OCI-LY3 (cell line): ENCODE results near the gene CEACAM20.
"Not testable (repeated sequence)": the region's sequence is repeated elsewhere in the genome, so short reads cannot be mapped to it uniquely, and the experiment has no call there.

Experiments used
- H2AFZ ChIP-seq: fragments of 200-600, 300-600 bp; shearing (Covaris generic); 2 replicates; pipeline ENCODE4 v1.6.0; 2014; ENCODE audit warnings: antibody characterized with exemption, low read depth, low read length
- H3K27ac ChIP-seq: fragments of 200-600, 300-600 bp; sonication (generic); 2 replicates; pipeline ENCODE4 v1.5.1; 2014; ENCODE audit warnings: mild to moderate bottlenecking, low read length, moderate library complexity, mixed read lengths
- H3K27me3 ChIP-seq: fragments of 200-600, 300-600 bp; sonication (generic); 2 replicates; pipeline ENCODE4 v1.6.1; 2014; ENCODE audit warnings: low read depth, low read length, mixed read lengths
- H3K36me3 ChIP-seq: fragments of 200-600, 300-600 bp; sonication (generic); replicated peaks from 2 replicates; pipeline ENCODE3; 2014; ENCODE audit warnings: low read depth, low read length, mixed read lengths
- H3K4me1 ChIP-seq: fragments of 300-600, 200-600 bp; sonication (generic); 2 replicates; pipeline ENCODE4 v1.6.1; 2014; ENCODE audit warnings: low read length, mixed read lengths
- H3K4me2 ChIP-seq: fragments of 200-600, 300-600 bp; sonication (generic); 2 replicates; pipeline ENCODE4 v1.6.1; 2014; ENCODE audit warnings: low read length, mixed read lengths
- H3K4me3 ChIP-seq: fragments of 300-600, 200-600 bp; sonication (generic); 2 replicates; pipeline ENCODE4 v1.5.1; 2014; ENCODE audit warnings: antibody characterized with exemption, mild to moderate bottlenecking, low read length, moderate library complexity
- H3K79me2 ChIP-seq: fragments of 300-600, 200-600 bp; shearing (Covaris generic); 2 replicates; pipeline ENCODE4 v1.6.1; 2014; ENCODE audit warnings: mild to moderate bottlenecking, low read length, mixed read lengths
- H3K9ac ChIP-seq: fragments of 300-600, 200-600 bp; shearing (Covaris generic); 2 replicates; pipeline ENCODE4 v1.6.0; 2014; ENCODE audit warnings: mild to moderate bottlenecking, low read length, moderate library complexity
- H3K9me3 ChIP-seq: fragments of 200-600, 300-600 bp; shearing (Covaris generic); 2 replicates; pipeline ENCODE4 v1.6.1; 2014; ENCODE audit warnings: low read length, mixed read lengths; ENCODE audit not compliant: insufficient read depth
- H4K20me1 ChIP-seq: fragments of 200-600, 300-600 bp; sonication (generic); 2 replicates; pipeline ENCODE4 v1.6.1; 2016; ENCODE audit warnings: low read length, mixed read lengths; ENCODE audit not compliant: insufficient read depth
- CTCF ChIP-seq: fragments of 200-600, 300-600 bp; sonication (generic); IDR thresholded peaks from 2 replicates; pipeline ENCODE4 v1.5.1; 2014; ENCODE audit warnings: antibody characterized with exemption, low read length, low read depth
- EZH2phosphoT487 ChIP-seq: fragments of 200-600 bp; shearing (Covaris generic); IDR thresholded peaks from 2 replicates; pipeline ENCODE4 v1.6.1; 2018; ENCODE audit warnings: antibody characterized with exemption, mixed run types, low read depth

Gene CEACAM20

GRCh38 chr19:44566984-44567383 is 37.5 kb upstream of the CEACAM20 start:
- Histone ChIP-seq H4K20me1 (no peaks in the 10 kb centered on the region; the same call in 1 of the 2 replicates), H3K36me3 (no peaks in the 10 kb centered on the region), H3K4me1 (no peaks in the 10 kb centered on the region), H3K79me2 (no peaks in the 10 kb centered on the region), H3K27ac (no peak overlapping the region), H3K9me3 (no peaks in the 10 kb centered on the region), H3K4me3 (no peak overlapping the region), H3K9ac (no peak overlapping the region), H3K4me2 (no peak overlapping the region), H2AFZ (no peak overlapping the region), H3K27me3 (peaks cover 12% of the 10 kb centered on the region; the same call in 1 of the 2 replicates)
- TF ChIP-seq CTCF (no peak), EZH2phosphoT487 (no peak)

- H3K36me3 ChIP-seq, H3K27me3 ChIP-seq, H2AFZ ChIP-seq, H3K4me1 ChIP-seq, H3K4me3 ChIP-seq, H3K4me2 ChIP-seq, H3K9me3 ChIP-seq, H3K9ac ChIP-seq, H3K79me2 ChIP-seq, H3K27ac ChIP-seq, H4K20me1 ChIP-seq: not testable (repeated sequence)
Observed at GRCh38 chr19:44563086-44563655, 33.7 kb upstream of the CEACAM20 start.

- TF ChIP-seq EZH2phosphoT487 = no peak
- TF ChIP-seq CTCF = no peak
- Histone ChIP-seq H3K36me3 (no peaks in the 10 kb centered on the region), H3K9ac (no peak overlapping the region), H3K27me3 (peaks cover 3% of the 10 kb centered on the region; the same call in 1 of the 2 replicates), H3K79me2 (no peaks in the 10 kb centered on the region), H3K4me3 (no peak overlapping the region), H3K4me1 (peaks cover 9% of the 10 kb centered on the region), H3K27ac (no peak overlapping the region), H3K9me3 (no peaks in the 10 kb centered on the region), H3K4me2 (no peak overlapping the region), H4K20me1 (no peaks in the 10 kb centered on the region), H2AFZ (no peak overlapping the region)
Observed at GRCh38 chr19:44557933-44558332, 28.5 kb upstream of the CEACAM20 start.

- Histone ChIP-seq H3K4me2 (no peak overlapping the region), H3K27me3 (peaks cover 3% of the 10 kb centered on the region; the same call in 1 of the 2 replicates)
- TF ChIP-seq EZH2phosphoT487 (no peak), CTCF (no peak)
Observed at GRCh38 chr19:44554641-44555246, 25.3 kb upstream of the CEACAM20 start.

More at GRCh38 chr19:44554641-44555246, 25.3 kb upstream of the CEACAM20 start:
- Histone ChIP-seq H3K36me3 (no peaks in the 10 kb centered on the region), H3K4me3 (no peak overlapping the region), H4K20me1 (no peaks in the 10 kb centered on the region), H3K79me2 (no peaks in the 10 kb centered on the region), H2AFZ (no peak overlapping the region), H3K9me3 (no peaks in the 10 kb centered on the region), H3K9ac (no peak overlapping the region), H3K27ac (no peak overlapping the region), H3K4me1 (peaks cover 9% of the 10 kb centered on the region)
